Fibroblast of lung (primary cell): Measurements from ENCODE around the gene ZFYVE1.

ENCODE experiments used
- EZH2 ChIP-seq: IDR thresholded peaks from 2 replicates; pipeline ENCODE4 v1.5.1; 2012; ENCODE audit warnings: low read length, control low read depth, mild to moderate bottlenecking; ENCODE audit errors: missing control alignments
- TF ChIP-seq, protein P1 (sequence below), 2 donors: IDR thresholded peaks in 1 of 2; conservative IDR thresholded peaks in 1 of 2; 1 replicate in 1 of 2; 2 replicates in 1 of 2; pipeline ENCODE4 v1.5.1; 2011 to 2012; ENCODE audit warnings: low read length in 2 of 2, control low read depth in 1 of 2, inconsistent platforms in 1 of 2, low read depth in 1 of 2, mild to moderate bottlenecking in 1 of 2

DNA sequence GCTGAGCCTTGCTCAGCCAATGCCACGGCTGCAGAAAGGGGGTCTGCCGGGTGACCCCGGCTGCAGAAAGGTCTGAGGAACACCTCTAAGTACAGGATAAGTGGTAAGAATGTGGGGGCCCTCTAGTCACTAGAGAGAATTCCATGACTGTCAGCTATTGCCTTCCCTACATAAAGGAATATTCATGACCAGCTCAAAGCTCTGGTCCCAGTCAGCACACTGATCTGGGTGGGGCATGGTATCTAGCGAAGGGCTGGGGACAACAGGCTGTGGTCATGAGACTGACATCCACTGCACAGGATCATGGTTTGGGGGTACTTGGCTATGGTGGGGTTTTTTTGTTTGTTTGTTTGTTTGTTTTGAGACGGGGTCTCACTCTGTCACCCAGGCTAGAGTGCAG lies 58.6 kb downstream of the ZFYVE1 start:
- TF ChIP-seq, protein P1, sequence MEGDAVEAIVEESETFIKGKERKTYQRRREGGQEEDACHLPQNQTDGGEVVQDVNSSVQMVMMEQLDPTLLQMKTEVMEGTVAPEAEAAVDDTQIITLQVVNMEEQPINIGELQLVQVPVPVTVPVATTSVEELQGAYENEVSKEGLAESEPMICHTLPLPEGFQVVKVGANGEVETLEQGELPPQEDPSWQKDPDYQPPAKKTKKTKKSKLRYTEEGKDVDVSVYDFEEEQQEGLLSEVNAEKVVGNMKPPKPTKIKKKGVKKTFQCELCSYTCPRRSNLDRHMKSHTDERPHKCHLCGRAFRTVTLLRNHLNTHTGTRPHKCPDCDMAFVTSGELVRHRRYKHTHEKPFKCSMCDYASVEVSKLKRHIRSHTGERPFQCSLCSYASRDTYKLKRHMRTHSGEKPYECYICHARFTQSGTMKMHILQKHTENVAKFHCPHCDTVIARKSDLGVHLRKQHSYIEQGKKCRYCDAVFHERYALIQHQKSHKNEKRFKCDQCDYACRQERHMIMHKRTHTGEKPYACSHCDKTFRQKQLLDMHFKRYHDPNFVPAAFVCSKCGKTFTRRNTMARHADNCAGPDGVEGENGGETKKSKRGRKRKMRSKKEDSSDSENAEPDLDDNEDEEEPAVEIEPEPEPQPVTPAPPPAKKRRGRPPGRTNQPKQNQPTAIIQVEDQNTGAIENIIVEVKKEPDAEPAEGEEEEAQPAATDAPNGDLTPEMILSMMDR (conservative IDR thresholded peaks at IDR 0.05 in 1 of 2, IDR thresholded peaks at IDR 0.05 in 1 of 2; ENCODE audit: low read depth in 1 of 2, low read length in 2 of 2), result no peak
- TF ChIP-seq EZH2, result no peak
